CD4-positive, alpha-beta T cell (primary cell): Measurements from ENCODE around the gene SGCB. TPM values are rescaled to one million over a fixed set of nuclear protein-coding genes. Genes with fewer than 3 reads are reported as not detected.

Experiments
- ATAC-seq: fragments of 200-7000 bp; cut with Tn5 transposase; one replicate; pipeline ENCODE4 v1.10.0; 2022; ENCODE audit warnings: mild to moderate bottlenecking; ENCODE audit not compliant: poor library complexity
- CTCF ChIA-PET: fragments of 350-600 bp; sonication (Branson Sonifier 250); formaldehyde crosslinking; loops from one replicate; lab custom pipeline; 2021; ENCODE audit warnings: antibody characterized with exemption, inconsistent platforms; lab: Charles Lee
- POLR2A ChIA-PET: fragments of 350-600 bp; sonication (Branson Sonifier 250); formaldehyde crosslinking; loops from one replicate; lab custom pipeline; 2021; ENCODE audit warnings: antibody characterized with exemption, inconsistent platforms; lab: Charles Lee
- DNase-seq, 14 experiments: peaks; one replicate each; pipeline ENCODE4 v3.0.0-alpha.2; 2013 to 2020; ENCODE audit warnings: mixed read lengths in 2 of 14
- H3K27ac ChIP-seq, 2 donors: one replicate each; pipeline versions ENCODE4 v1.5.1 to v1.7.0; 2013; ENCODE audit warnings: low read length in 2 of 2, low read depth in 1 of 2, mild to moderate bottlenecking in 1 of 2
- H3K27me3 ChIP-seq, 2 experiments: 1 replicate in 1 of 2; 2 replicates in 1 of 2; pipeline versions ENCODE4 v1.6.1 to v1.7.0; 2013; ENCODE audit warnings: low read length in 2 of 2, control low read depth in 1 of 2, mild to moderate bottlenecking in 1 of 2, moderate library complexity in 1 of 2; ENCODE audit not compliant: insufficient read depth in 2 of 2, control insufficient read depth in 1 of 2
- H3K36me3 ChIP-seq: one replicate; pipeline ENCODE4 v1.6.1; 2013; ENCODE audit warnings: low read length, control low read depth; ENCODE audit not compliant: insufficient read depth
- H3K4me1 ChIP-seq: one replicate; pipeline ENCODE4 v1.6.1; 2013; ENCODE audit warnings: low read length, control low read depth; ENCODE audit not compliant: insufficient read depth
- H3K4me3 ChIP-seq: one replicate; pipeline ENCODE4 v1.5.1; 2013; ENCODE audit warnings: mild to moderate bottlenecking, low read length, moderate library complexity
- H3K9me3 ChIP-seq, 2 experiments: 1 replicate in 1 of 2; 2 replicates in 1 of 2; pipeline versions ENCODE4 v1.6.1 to v1.7.0; 2013; ENCODE audit warnings: low read length in 2 of 2, mild to moderate bottlenecking in 2 of 2, control low read depth in 1 of 2, moderate library complexity in 1 of 2; ENCODE audit not compliant: control insufficient read depth in 1 of 2, insufficient read depth in 1 of 2
- H3K27ac Mint-ChIP-seq: one replicate; pipeline ENCODE4 v1.8.0; 2020; ENCODE audit warnings: mixed read lengths
- H3K27me3 Mint-ChIP-seq: one replicate; pipeline ENCODE4 v1.8.0; 2021; ENCODE audit warnings: mixed read lengths
- H3K36me3 Mint-ChIP-seq: one replicate; pipeline ENCODE4 v1.8.0; 2021; ENCODE audit warnings: low read depth, mixed read lengths
- H3K4me1 Mint-ChIP-seq: one replicate; pipeline ENCODE4 v1.8.0; 2021; ENCODE audit warnings: low read depth, mixed read lengths
- H3K4me3 Mint-ChIP-seq: one replicate; pipeline ENCODE4 v1.8.0; 2020; ENCODE audit warnings: mild to moderate bottlenecking, mixed read lengths
- H3K9me3 Mint-ChIP-seq: one replicate; pipeline ENCODE4 v1.8.0; 2020; ENCODE audit warnings: mixed read lengths
- CTCF ChIP-seq: fragments of 200-600 bp; IDR thresholded peaks from one replicate; pipeline ENCODE4 v1.8.0; 2022; ENCODE audit warnings: antibody characterized with exemption, mild to moderate bottlenecking
- intact Hi-C, 2 experiments: fragments of 100-400 bp; cut with DNase I in 1 of 2; cut with micrococcal nuclease in 1 of 2; formaldehyde crosslinking; loops; one replicate each; pipeline versions ENCODE4 v1.15.1 to v1.9.0; 2023 to 2025; cut with DNase I, micrococcal nuclease
- total RNA-seq, 174 experiments: library from RNA in 2 of 174; stranded (reverse) in 2 of 174; gene quantifications; one replicate each; pipeline ENCODE4 v1.2.3 and lab custom pipeline; 2021 to 2026

SGCB gene
- total RNA-seq, 2 experiments from 2014 or later = 3.8 to 4.1 TPM

GRCh38 chr4:52057196-52057595 lies 19.1 kb upstream of the SGCB start:
- H3K4me1 ChIP-seq = peaks cover 2% of the 10 kb centered on the region
- CTCF ChIA-PET = no interaction called here
- no peak overlapping the region for H3K27ac ChIP-seq
- Mint-ChIP-seq H3K36me3 (no peaks in the 10 kb centered on the region), H3K9me3 (no peaks in the 10 kb centered on the region), H3K27me3 (peaks cover 43% of the 10 kb centered on the region), H3K4me3 (no peak overlapping the region), H3K27ac (no peak overlapping the region), H3K4me1 (peaks cover 10% of the 10 kb centered on the region)
- no peak overlapping the region for H3K4me3 ChIP-seq
- peaks cover 10 to 23% of the 10 kb centered on the region in 2 experiments for H3K27me3 ChIP-seq
- POLR2A ChIA-PET = no interaction called here
- DNase-seq (no peak), ATAC-seq (no peak)
- H3K9me3 ChIP-seq = no peaks in the 10 kb centered on the region
- intact Hi-C loops = no loop called here
- no peak for TF ChIP-seq CTCF
- no peaks in the 10 kb centered on the region for H3K36me3 ChIP-seq

GRCh38 chr4:52054254-52054653 lies 16.2 kb upstream of the SGCB start:
- intact Hi-C loops = no loop called here
- no peak overlapping the region for H3K4me3 ChIP-seq
- H3K36me3 ChIP-seq = no peaks in the 10 kb centered on the region
- no peaks in the 10 kb centered on the region for H3K36me3 Mint-ChIP-seq
- H3K4me1 Mint-ChIP-seq = peaks cover 24% of the 10 kb centered on the region
- H3K27me3 Mint-ChIP-seq = peaks cover 61% of the 10 kb centered on the region
- ATAC-seq (no peak), DNase-seq (no peak)
- POLR2A ChIA-PET = interaction anchor here (2.7 kb wide), 1 partner anchor 16 kb away, joined by 8 read pairs; the partner anchor contains the start of gene SGCB
- CTCF ChIA-PET = no interaction called here
- peaks cover 0 to 7% of the 10 kb centered on the region in 2 experiments for H3K9me3 ChIP-seq
- H3K4me1 ChIP-seq = peaks cover 15% of the 10 kb centered on the region
- TF ChIP-seq CTCF = no peak
- H3K27ac Mint-ChIP-seq = no peak overlapping the region
- no peaks in the 10 kb centered on the region for H3K9me3 Mint-ChIP-seq
- H3K4me3 Mint-ChIP-seq = no peak overlapping the region
- peaks cover 26 to 46% of the 10 kb centered on the region in 2 experiments for H3K27me3 ChIP-seq
- H3K27ac ChIP-seq = no peak overlapping the region

GRCh38 chr4:52052475-52052780 lies 14.3 kb upstream of the SGCB start:
- H3K4me1 Mint-ChIP-seq = peaks cover 24% of the 10 kb centered on the region
- ATAC-seq (no peak), DNase-seq (no peak)
- intact Hi-C loops = no loop called here
- H3K4me3 ChIP-seq = no peak overlapping the region
- ChIA-PET POLR2A (no interaction called here), CTCF (no interaction called here)
- H3K27ac ChIP-seq = no peak overlapping the region
- H3K27me3 ChIP-seq = peaks cover 35 to 56% of the 10 kb centered on the region in 2 experiments
- no peaks in the 10 kb centered on the region for H3K36me3 Mint-ChIP-seq
- H3K36me3 ChIP-seq = no peaks in the 10 kb centered on the region
- H3K4me3 Mint-ChIP-seq = no peak overlapping the region
- no peak for TF ChIP-seq CTCF
- peaks cover 76% of the 10 kb centered on the region for H3K27me3 Mint-ChIP-seq
- no peaks in the 10 kb centered on the region for H3K9me3 Mint-ChIP-seq
- H3K9me3 ChIP-seq = peaks cover 0 to 7% of the 10 kb centered on the region in 2 experiments
- H3K4me1 ChIP-seq = peaks cover 15% of the 10 kb centered on the region
- H3K27ac Mint-ChIP-seq = no peak overlapping the region
